GM13976 (cell line): ENCODE measurements around the gene UPK1A.

Experiments used
- DNase-seq: peaks from one replicate; pipeline ENCODE4 v3.0.0; 2012; ENCODE audit warnings: low spot score
- in situ Hi-C: fragments of 300-500 bp; cut with MboI; formaldehyde crosslinking; loops from one replicate; pipeline ENCODE4 v1.12.0; 2022; ENCODE audit warnings: low sequenced_read_pairs, mixed read lengths, inconsistent platforms; ENCODE audit not compliant: unreplicated experiment
- TF ChIP-seq, protein P1 (sequence below): IDR thresholded peaks from 2 replicates; pipeline ENCODE4 v1.5.1; 2012; ENCODE audit warnings: borderline replicate concordance, mild to moderate bottlenecking; ENCODE audit not compliant: insufficient read depth; ENCODE audit errors: extremely low read depth, missing control alignments, control extremely low read depth

The UPK1A gene

DNA sequence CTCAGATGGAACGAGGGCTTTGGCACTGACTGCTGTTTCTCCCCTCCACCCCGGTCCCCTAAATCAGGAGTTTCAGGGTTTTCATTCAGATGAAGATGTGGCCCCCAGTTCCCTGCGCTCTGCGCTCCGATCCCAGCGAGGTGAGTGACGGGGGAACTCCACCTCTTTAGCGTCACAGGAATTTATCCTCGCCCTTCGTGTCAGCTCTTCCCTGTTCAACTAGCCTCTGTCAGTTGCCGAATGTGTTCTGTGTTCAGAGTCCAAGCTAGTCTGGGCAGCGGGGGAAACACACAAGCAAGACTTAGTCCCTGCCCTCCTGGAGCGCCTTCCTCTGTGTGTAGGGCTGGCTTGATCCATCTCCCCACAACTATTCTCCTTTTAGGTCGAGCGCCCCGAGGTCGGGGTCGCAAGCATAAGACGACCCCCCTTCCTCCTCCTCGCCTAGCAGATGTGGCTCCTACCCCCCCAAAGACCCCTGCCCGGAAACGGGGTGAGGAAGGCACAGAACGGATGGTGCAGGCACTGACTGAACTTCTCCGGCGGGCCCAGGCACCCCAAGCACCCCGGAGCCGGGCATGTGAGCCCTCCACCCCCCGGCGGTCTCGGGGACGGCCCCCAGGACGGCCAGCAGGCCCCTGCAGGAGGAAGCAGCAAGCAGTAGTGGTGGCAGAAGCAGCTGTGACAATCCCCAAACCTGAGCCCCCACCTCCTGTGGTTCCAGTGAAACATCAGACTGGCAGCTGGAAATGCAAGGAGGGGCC, 53.3 kb downstream of the UPK1A start:
- in situ Hi-C loops = no loop called here
- DNase-seq = no peak
- TF ChIP-seq, protein P1, sequence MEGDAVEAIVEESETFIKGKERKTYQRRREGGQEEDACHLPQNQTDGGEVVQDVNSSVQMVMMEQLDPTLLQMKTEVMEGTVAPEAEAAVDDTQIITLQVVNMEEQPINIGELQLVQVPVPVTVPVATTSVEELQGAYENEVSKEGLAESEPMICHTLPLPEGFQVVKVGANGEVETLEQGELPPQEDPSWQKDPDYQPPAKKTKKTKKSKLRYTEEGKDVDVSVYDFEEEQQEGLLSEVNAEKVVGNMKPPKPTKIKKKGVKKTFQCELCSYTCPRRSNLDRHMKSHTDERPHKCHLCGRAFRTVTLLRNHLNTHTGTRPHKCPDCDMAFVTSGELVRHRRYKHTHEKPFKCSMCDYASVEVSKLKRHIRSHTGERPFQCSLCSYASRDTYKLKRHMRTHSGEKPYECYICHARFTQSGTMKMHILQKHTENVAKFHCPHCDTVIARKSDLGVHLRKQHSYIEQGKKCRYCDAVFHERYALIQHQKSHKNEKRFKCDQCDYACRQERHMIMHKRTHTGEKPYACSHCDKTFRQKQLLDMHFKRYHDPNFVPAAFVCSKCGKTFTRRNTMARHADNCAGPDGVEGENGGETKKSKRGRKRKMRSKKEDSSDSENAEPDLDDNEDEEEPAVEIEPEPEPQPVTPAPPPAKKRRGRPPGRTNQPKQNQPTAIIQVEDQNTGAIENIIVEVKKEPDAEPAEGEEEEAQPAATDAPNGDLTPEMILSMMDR = no peak

DNA sequence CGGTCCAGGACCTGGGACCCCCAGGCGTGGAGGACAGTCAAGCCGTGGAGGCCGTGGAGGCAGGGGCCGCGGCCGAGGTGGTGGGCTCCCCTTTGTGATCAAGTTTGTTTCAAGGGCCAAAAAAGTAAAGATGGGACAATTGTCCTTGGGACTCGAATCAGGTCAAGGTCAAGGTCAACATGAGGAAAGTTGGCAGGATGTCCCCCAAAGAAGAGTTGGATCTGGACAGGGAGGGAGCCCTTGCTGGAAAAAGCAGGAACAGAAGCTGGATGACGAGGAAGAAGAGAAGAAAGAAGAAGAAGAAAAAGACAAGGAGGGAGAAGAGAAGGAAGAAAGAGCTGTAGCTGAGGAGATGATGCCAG, 53.8 kb downstream of the UPK1A start:
- TF ChIP-seq, protein P1 = no peak
- in situ Hi-C loops = no loop called here

DNA sequence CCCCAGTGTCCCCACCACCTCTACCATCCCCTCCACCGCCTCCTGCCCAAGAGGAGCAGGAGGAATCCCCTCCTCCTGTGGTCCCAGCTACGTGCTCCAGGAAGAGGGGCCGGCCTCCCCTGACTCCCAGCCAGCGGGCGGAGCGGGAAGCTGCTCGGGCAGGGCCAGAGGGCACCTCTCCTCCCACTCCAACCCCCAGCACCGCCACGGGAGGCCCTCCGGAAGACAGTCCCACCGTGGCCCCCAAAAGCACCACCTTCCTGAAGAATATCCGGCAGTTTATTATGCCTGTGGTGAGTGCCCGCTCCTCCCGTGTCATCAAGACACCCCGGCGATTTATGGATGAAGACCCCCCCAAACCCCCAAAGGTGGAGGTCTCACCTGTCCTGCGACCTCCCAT, 54.3 kb downstream of the UPK1A start:
- DNase-seq = no peak
- TF ChIP-seq, protein P1 = no peak
- in situ Hi-C loops = no loop called here

More for the DNA sequence above, 53.8 kb downstream of the UPK1A start:
- no peak for DNase-seq

DNA sequence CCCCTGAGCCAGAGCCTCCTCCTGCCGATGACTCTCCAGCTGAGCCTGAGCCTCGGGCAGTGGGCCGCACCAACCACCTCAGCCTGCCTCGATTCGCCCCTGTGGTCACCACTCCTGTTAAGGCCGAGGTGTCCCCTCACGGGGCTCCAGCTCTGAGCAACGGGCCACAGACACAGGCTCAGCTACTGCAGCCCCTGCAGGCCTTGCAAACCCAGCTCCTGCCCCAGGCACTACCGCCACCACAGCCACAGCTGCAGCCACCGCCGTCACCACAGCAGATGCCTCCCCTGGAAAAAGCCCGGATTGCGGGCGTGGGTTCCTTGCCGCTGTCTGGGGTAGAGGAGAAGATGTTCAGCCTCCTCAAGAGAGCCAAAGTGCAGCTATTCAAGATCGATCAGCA, 55.1 kb downstream of the UPK1A start:
- in situ Hi-C loops = no loop called here
- no peak for DNase-seq
- TF ChIP-seq, protein P1 = no peak

DNA sequence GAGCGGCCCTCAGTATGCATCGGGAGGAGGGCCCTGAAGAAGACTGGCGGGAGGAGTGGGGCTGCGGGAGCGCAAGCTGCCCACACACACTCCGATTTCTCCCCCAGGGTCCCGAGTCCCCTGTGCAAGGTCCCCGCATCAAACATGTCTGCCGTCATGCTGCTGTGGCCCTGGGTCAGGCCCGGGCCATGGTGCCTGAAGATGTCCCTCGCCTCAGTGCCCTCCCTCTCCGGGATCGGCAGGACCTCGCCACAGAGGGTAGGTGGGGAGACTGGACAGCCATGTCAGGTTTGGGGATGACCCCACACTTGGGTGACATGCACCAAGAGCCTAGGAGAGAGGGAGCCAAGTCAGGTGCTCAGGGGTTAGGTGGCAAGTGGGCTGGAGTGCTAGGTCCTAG, 56.1 kb downstream of the UPK1A start:
- no peak for DNase-seq
- in situ Hi-C loops = no loop called here
- TF ChIP-seq, protein P1 = no peak

DNA sequence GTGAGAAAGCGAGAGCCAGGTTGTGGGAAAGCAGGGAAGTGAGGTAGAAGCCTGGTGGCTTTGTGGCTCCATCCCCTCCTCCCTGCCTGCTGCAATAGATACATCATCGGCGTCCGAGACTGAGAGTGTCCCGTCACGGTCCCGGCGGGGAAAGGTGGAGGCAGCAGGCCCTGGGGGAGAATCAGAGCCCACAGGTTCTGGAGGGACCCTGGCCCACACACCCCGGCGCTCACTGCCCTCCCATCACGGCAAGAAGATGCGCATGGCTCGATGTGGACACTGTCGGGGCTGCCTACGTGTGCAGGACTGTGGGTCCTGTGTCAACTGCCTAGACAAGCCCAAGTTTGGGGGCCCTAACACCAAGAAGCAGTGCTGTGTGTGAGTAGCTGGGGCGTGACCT, 56.6 kb downstream of the UPK1A start:
- DNase-seq = no peak
- in situ Hi-C loops = no loop called here
- TF ChIP-seq, protein P1 = no peak
